HepG2 (cell line): ENCODE measurements around the gene DKKL1. TPM values are rescaled to one million over a fixed set of nuclear protein-coding genes. Genes with fewer than 3 reads are reported as not detected.

Source experiments
- ATAC-seq: fragments of 200-7000 bp; cut with Tn5 transposase; 3 replicates; pipeline ENCODE4 v1.9.1; 2020; ENCODE audit warnings: mild to moderate bottlenecking, moderate library complexity
- BruUV-seq: library from RNA; stranded (reverse); fragments of 400-500 nt; replicated peaks from 2 replicates; lab custom pipeline; 2021; lab: Mats Ljungman, UMichigan
- CTCF ChIA-PET: fragments of 300-600 bp; formaldehyde crosslinking; extraction: SDS; loops from one replicate; lab custom pipeline; 2021; ENCODE audit warnings: low total read pairs, inconsistent platforms, low intra/inter-chr PET ratio; lab: Yijun Ruan, JAX
- POLR2A ChIA-PET: fragments of 350-600 bp; sonication (Branson Sonifier 250); formaldehyde crosslinking; loops from one replicate; lab custom pipeline; 2020; ENCODE audit warnings: antibody characterized with exemption, inconsistent platforms; lab: Yijun Ruan, JAX
- DNase-seq: peaks from one replicate; pipeline ENCODE4 v3.0.0-alpha.2; 2015; ENCODE audit warnings: low spot score
- FAIRE-seq: peaks from 3 replicates; lab custom pipeline; 2011; peaks lifted over from hg19 to GRCh38; lab: Jason Lieb, UNC
- H2AFZ ChIP-seq: one replicate; pipeline ENCODE4 v1.6.1; 2011; ENCODE audit warnings: low read length, inconsistent platforms
- H3K27ac ChIP-seq: fragments of 300-600 bp; 3 replicates; pipeline ENCODE4 v1.8.0; 2011; ENCODE audit warnings: mixed run types, mild to moderate bottlenecking, mixed read lengths, low read length, inconsistent platforms; ENCODE audit not compliant: insufficient read depth; ENCODE audit errors: extremely low read length
- H3K27me3 ChIP-seq, 2 experiments: fragments of 200-600 bp in 1 of 2; 2 replicates in 1 of 2; 3 replicates in 1 of 2; pipeline versions ENCODE4 v1.6.0 to v1.8.0; 2011; ENCODE audit warnings: low read length in 2 of 2, mild to moderate bottlenecking in 2 of 2, moderate library complexity in 2 of 2, inconsistent platforms in 1 of 2; ENCODE audit not compliant: insufficient read depth in 2 of 2, control insufficient read depth in 1 of 2
- H3K36me3 ChIP-seq, 2 experiments: fragments of 200-600 bp in 1 of 2; replicated peaks in 1 of 2; 2 replicates in 1 of 2; 3 replicates in 1 of 2; pipeline versions ENCODE4 v1.5.1 to v1.8.0; 2011; ENCODE audit warnings: low read length in 2 of 2, inconsistent platforms in 1 of 2; ENCODE audit not compliant: insufficient read depth in 2 of 2, control insufficient read depth in 1 of 2
- H3K4me1 ChIP-seq: 2 replicates; pipeline ENCODE4 v1.5.1; 2012; ENCODE audit warnings: low read length, inconsistent platforms; ENCODE audit not compliant: insufficient read depth
- H3K4me2 ChIP-seq: 2 replicates; pipeline ENCODE4 v1.6.0; 2011; ENCODE audit warnings: low read depth, low read length, inconsistent platforms
- H3K4me3 ChIP-seq, 3 experiments: fragments of 200-600 bp in 1 of 3; sonication (generic), shearing (Covaris generic) in 1 of 3; replicated peaks in 1 of 3; 2 replicates each; pipeline ENCODE4 v1.5.1; 2011 to 2016; ENCODE audit warnings: low read length in 3 of 3, inconsistent platforms in 2 of 3, low read depth in 2 of 3, mild to moderate bottlenecking in 2 of 3, control low read depth in 1 of 3, mixed read lengths in 1 of 3; ENCODE audit not compliant: insufficient read depth in 1 of 3
- H3K79me2 ChIP-seq: one replicate; pipeline ENCODE4 v1.6.1; 2011; ENCODE audit warnings: low read length, inconsistent platforms; ENCODE audit not compliant: insufficient read depth
- H3K9ac ChIP-seq: 2 replicates; pipeline ENCODE4 v1.6.0; 2011; ENCODE audit warnings: mild to moderate bottlenecking, low read depth, low read length, inconsistent platforms; ENCODE audit not compliant: insufficient read depth
- H3K9me3 ChIP-seq: 2 replicates; pipeline ENCODE4 v1.5.1; 2012; ENCODE audit warnings: mild to moderate bottlenecking, low read length
- H4K20me1 ChIP-seq: 2 replicates; pipeline ENCODE4 v1.6.0; 2011; ENCODE audit warnings: inconsistent platforms, mild to moderate bottlenecking, low read length, moderate library complexity; ENCODE audit not compliant: insufficient read depth
- ARID5B ChIP-seq: IDR thresholded peaks from 2 replicates; pipeline ENCODE4 v1.4.0; 2020; ENCODE audit warnings: mild to moderate bottlenecking, missing genetic modification reagents
- EZH2 ChIP-seq: conservative IDR thresholded peaks from 2 replicates; pipeline ENCODE4 v1.6.1; 2012; ENCODE audit warnings: mild to moderate bottlenecking, low read depth, low read length, moderate library complexity
- KLF15 ChIP-seq: sonication (generic); formaldehyde crosslinking; IDR thresholded peaks from 2 replicates; pipeline ENCODE4 v1.8.1; 2023; ENCODE audit warnings: borderline replicate concordance, mild to moderate bottlenecking, inconsistent platforms, missing genetic modification reagents, mixed read lengths
- NFE2 ChIP-seq: sonication (generic); formaldehyde crosslinking; IDR thresholded peaks from 2 replicates; pipeline ENCODE4 v1.4.0; 2020; ENCODE audit warnings: missing genetic modification reagents
- POLR2AphosphoS2 ChIP-seq: IDR thresholded peaks from 2 replicates; pipeline ENCODE4 v1.6.1; 2011; ENCODE audit warnings: low read depth, low read length, improper control_type of control experiment
- RAD21 ChIP-seq: fragments of 450-650 bp; formaldehyde crosslinking; IDR thresholded peaks from 2 replicates; pipeline ENCODE4 v1.5.0; 2020; ENCODE audit warnings: mild to moderate bottlenecking
- TERF1 ChIP-seq: sonication (generic); formaldehyde crosslinking; IDR thresholded peaks from 2 replicates; pipeline ENCODE4 v1.8.0; 2022; ENCODE audit warnings: mild to moderate bottlenecking, missing genetic modification reagents, moderate library complexity
- ZNF605 ChIP-seq: sonication (generic); formaldehyde crosslinking; IDR thresholded peaks from 2 replicates; pipeline ENCODE4 v1.8.0; 2022; ENCODE audit warnings: mild to moderate bottlenecking, missing genetic modification reagents
- ZNF75D ChIP-seq: sonication (generic); formaldehyde crosslinking; IDR thresholded peaks from 2 replicates; pipeline ENCODE4 v1.8.1; 2023; ENCODE audit warnings: missing genetic modification reagents, mild to moderate bottlenecking, borderline replicate concordance
- WGBS: methylation state at CpG from one replicate; pipeline ENCODE4 v1.1.6; 2017; ENCODE audit warnings: low lambda C conversion rate; 5-methylcytosine and 5-hydroxymethylcytosine counted together
- in situ Hi-C: cut with HindIII; loops from 2 replicates; pipeline ENCODE4 v1.10.0; 2017; ENCODE audit warnings: low pct_unique_long_range_greater_than_20kb; ENCODE audit not compliant: extremely low pct_ligation_motif_present
- intact Hi-C: fragments of 100-400 bp; cut with micrococcal nuclease; formaldehyde crosslinking; loops from one replicate; pipeline ENCODE4 v1.10.0; 2022; ENCODE audit not compliant: unreplicated experiment
- polyA plus RNA-seq, 8 experiments: library from polyadenylated mRNA; depleted of rRNA in 3 of 8; stranded (reverse) in 7 of 8; unstranded in 1 of 8; fragments of >200 nt; fragmentation: Illumina TruSeq in 4 of 8; extraction: Trizol in 4 of 8; gene quantifications; 2 replicates each; pipeline versions ENCODE4 v1.2.1 to v1.2.3, GENCODE V29; 2011 to 2016; ENCODE audit warnings: low read depth in 4 of 8, missing spikeins in 1 of 8, mixed read lengths in 1 of 8; ENCODE audit not compliant: insufficient read depth in 1 of 8
- total RNA-seq, 5 experiments: library from RNA; depleted of rRNA; stranded (reverse); fragments of >200 nt; fragmentation: Illumina TruSeq; extraction: Trizol; gene quantifications; 2 replicates each; pipeline ENCODE4 v1.2.3, GENCODE V29; 2016; ENCODE audit warnings: low read depth in 1 of 5
- TF ChIP-seq, protein P1 (sequence below): sonication (generic); formaldehyde crosslinking; IDR thresholded peaks from 2 replicates; pipeline ENCODE4 v1.4.0; 2020; ENCODE audit warnings: mild to moderate bottlenecking, low read depth, missing genetic modification reagents
- TF ChIP-seq, protein P2 (sequence below): sonication (generic); formaldehyde crosslinking; IDR thresholded peaks from 2 replicates; pipeline ENCODE4 v1.4.0; 2020; ENCODE audit warnings: missing genetic modification reagents
- TF ChIP-seq, protein P3 (sequence below): sonication (generic); formaldehyde crosslinking; IDR thresholded peaks from 2 replicates; pipeline ENCODE4 v1.5.1; 2020; ENCODE audit warnings: mild to moderate bottlenecking, missing genetic modification reagents, moderate library complexity

DKKL1 gene
- total and polyA plus RNA-seq, 2 of the 13 experiments (the other 11 are each of a cell fraction or from before 2014, with no cell fraction given): 0.30 to 0.31 TPM

- WGBS: 16% methylated on average over 24 of the region's 58 CpGs
- H3K27ac ChIP-seq: no peak overlapping the region
- no TSS peak for BruUV-seq
- no peaks in the 10 kb centered on the region for H3K9me3 ChIP-seq
- H3K27me3 ChIP-seq: peaks cover 16 to 87% of the 10 kb centered on the region in 2 experiments
- in situ Hi-C loops: no loop called here
- H3K4me3 ChIP-seq: peak overlapping the region in 1 of 3 experiments; percentile 26; a peak in 1 of 6 replicates
- ATAC-seq: peak; percentile 43
- H4K20me1 ChIP-seq: no peaks in the 10 kb centered on the region
- FAIRE-seq: no peak
- intact Hi-C loops: no loop called here
- 0 out of 2 replicates have a peak, but pooled peaks cover 6% of the 10 kb centered on the region for H3K4me1 ChIP-seq
- no peak overlapping the region for H2AFZ ChIP-seq
- ChIA-PET CTCF (no interaction called here), POLR2A (no interaction called here)
- no peaks in the 10 kb centered on the region for H3K79me2 ChIP-seq
- no peaks in the 10 kb centered on the region for H3K36me3 ChIP-seq
- no peak overlapping the region for H3K9ac ChIP-seq
- DNase-seq: no peak
- H3K4me2 ChIP-seq: 0 out of 2 replicates have a peak overlapping the region, but pooled peaks have one; percentile 2
- TF ChIP-seq, protein P1, sequence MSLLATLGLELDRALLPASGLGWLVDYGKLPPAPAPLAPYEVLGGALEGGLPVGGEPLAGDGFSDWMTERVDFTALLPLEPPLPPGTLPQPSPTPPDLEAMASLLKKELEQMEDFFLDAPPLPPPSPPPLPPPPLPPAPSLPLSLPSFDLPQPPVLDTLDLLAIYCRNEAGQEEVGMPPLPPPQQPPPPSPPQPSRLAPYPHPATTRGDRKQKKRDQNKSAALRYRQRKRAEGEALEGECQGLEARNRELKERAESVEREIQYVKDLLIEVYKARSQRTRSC (CRISPR knock-in tag): no peak
- TF ChIP-seq EZH2 (peak; percentile 53; the same call in 1 of the 2 replicates), TERF1 (CRISPR knock-in tag) (no peak), NFE2 (CRISPR knock-in tag) (no peak), ZNF605 (CRISPR knock-in tag) (no peak), ZNF75D (CRISPR knock-in tag) (no peak), KLF15 (no peak), ARID5B (CRISPR knock-in tag) (no peak), POLR2AphosphoS2 (no peak), RAD21 (CRISPR knock-in tag) (no peak)
- TF ChIP-seq, protein P2, sequence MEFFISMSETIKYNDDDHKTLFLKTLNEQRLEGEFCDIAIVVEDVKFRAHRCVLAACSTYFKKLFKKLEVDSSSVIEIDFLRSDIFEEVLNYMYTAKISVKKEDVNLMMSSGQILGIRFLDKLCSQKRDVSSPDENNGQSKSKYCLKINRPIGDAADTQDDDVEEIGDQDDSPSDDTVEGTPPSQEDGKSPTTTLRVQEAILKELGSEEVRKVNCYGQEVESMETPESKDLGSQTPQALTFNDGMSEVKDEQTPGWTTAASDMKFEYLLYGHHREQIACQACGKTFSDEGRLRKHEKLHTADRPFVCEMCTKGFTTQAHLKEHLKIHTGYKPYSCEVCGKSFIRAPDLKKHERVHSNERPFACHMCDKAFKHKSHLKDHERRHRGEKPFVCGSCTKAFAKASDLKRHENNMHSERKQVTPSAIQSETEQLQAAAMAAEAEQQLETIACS (CRISPR knock-in tag): peak; percentile 58; the same call in 1 of the 2 replicates
- TF ChIP-seq, protein P3, sequence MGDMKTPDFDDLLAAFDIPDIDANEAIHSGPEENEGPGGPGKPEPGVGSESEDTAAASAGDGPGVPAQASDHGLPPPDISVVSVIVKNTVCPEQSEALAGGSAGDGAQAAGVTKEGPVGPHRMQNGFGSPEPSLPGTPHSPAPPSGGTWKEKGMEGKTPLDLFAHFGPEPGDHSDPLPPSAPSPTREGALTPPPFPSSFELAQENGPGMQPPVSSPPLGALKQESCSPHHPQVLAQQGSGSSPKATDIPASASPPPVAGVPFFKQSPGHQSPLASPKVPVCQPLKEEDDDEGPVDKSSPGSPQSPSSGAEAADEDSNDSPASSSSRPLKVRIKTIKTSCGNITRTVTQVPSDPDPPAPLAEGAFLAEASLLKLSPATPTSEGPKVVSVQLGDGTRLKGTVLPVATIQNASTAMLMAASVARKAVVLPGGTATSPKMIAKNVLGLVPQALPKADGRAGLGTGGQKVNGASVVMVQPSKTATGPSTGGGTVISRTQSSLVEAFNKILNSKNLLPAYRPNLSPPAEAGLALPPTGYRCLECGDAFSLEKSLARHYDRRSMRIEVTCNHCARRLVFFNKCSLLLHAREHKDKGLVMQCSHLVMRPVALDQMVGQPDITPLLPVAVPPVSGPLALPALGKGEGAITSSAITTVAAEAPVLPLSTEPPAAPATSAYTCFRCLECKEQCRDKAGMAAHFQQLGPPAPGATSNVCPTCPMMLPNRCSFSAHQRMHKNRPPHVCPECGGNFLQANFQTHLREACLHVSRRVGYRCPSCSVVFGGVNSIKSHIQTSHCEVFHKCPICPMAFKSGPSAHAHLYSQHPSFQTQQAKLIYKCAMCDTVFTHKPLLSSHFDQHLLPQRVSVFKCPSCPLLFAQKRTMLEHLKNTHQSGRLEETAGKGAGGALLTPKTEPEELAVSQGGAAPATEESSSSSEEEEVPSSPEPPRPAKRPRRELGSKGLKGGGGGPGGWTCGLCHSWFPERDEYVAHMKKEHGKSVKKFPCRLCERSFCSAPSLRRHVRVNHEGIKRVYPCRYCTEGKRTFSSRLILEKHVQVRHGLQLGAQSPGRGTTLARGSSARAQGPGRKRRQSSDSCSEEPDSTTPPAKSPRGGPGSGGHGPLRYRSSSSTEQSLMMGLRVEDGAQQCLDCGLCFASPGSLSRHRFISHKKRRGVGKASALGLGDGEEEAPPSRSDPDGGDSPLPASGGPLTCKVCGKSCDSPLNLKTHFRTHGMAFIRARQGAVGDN: peak; percentile 18; the same call in 1 of the 2 replicates
Measured at GRCh38 chr19:49422407-49423070, 58.9 kb downstream of the DKKL1 start.
